Sigmoid colon (tissue), 7 donors: Measurements from ENCODE around the gene BCL11B. TPM values are rescaled to one million over a fixed set of nuclear protein-coding genes. Genes with fewer than 3 reads are reported as not detected.

Experiments
- DNase-seq: peaks from one replicate; pipeline ENCODE4 v3.0.0-alpha.2; 2019
- H3K27ac ChIP-seq, 4 donors: fragments of 200-600 bp; sonication (generic); one replicate each; pipeline ENCODE4 v1.5.1; 2016 to 2019; ENCODE audit warnings: mild to moderate bottlenecking in 1 of 4
- H3K27me3 ChIP-seq, 3 donors: fragments of 200-600 bp; sonication (generic); one replicate each; pipeline ENCODE4 v1.5.1; 2019; ENCODE audit warnings: mild to moderate bottlenecking in 1 of 3
- H3K36me3 ChIP-seq, 4 donors: fragments of 200-600 bp; sonication (generic); one replicate each; pipeline ENCODE4 v1.5.1; 2016 to 2019
- H3K4me1 ChIP-seq, 4 donors: fragments of 200-600 bp; sonication (generic); one replicate each; pipeline ENCODE4 v1.5.1; 2017 to 2019
- H3K4me3 ChIP-seq, 4 donors: fragments of 200-600 bp; sonication (generic); one replicate each; pipeline ENCODE4 v1.5.1; 2017 to 2019; ENCODE audit warnings: mild to moderate bottlenecking in 2 of 4, moderate library complexity in 1 of 4
- H3K9me3 ChIP-seq, 4 donors: fragments of 200-600 bp in 3 of 4; sonication (generic) in 3 of 4; one replicate each; pipeline versions ENCODE4 v1.5.1 to v1.6.1; 2013 to 2019
- EP300 ChIP-seq, 4 donors: sonication (generic); formaldehyde crosslinking; IDR thresholded peaks; one replicate each; pipeline ENCODE4 v1.6.1; 2017; ENCODE audit warnings: antibody characterized with exemption in 4 of 4
- POLR2A ChIP-seq, 2 donors: fragments of 450-650 bp; IDR thresholded peaks; one replicate each; pipeline ENCODE4 v1.6.1; 2016; ENCODE audit warnings: antibody characterized with exemption in 2 of 2, mild to moderate bottlenecking in 2 of 2, moderate library complexity in 2 of 2
- POLR2AphosphoS5 ChIP-seq, 4 donors: sonication (generic); formaldehyde crosslinking; IDR thresholded peaks; one replicate each; pipeline ENCODE4 v1.6.1; 2017; ENCODE audit warnings: antibody characterized with exemption in 4 of 4
- WGBS, 2 donors: extraction: QIAGEN DNeasy Blood & Tissue Kit; methylation state at CpG; one replicate each; pipeline ENCODE4 v1.1.7; 2013; 5-methylcytosine and 5-hydroxymethylcytosine counted together
- intact Hi-C: fragments of 100-400 bp; cut with DNase I; formaldehyde crosslinking; loops from one replicate; pipeline ENCODE4 v1.15.1; 2023
- polyA plus RNA-seq, 3 donors: library from polyadenylated mRNA; stranded (reverse); fragments of 200-250 nt; gene quantifications; one replicate each; pipeline ENCODE4 v1.2.3, GENCODE V29; 2013
- total RNA-seq, 4 donors: library from RNA; depleted of rRNA; stranded (reverse); fragments of >200 nt; gene quantifications; one replicate each; pipeline ENCODE4 v1.1.0, GENCODE V29; 2016
- TF ChIP-seq, protein P1 (sequence below), 4 experiments: fragments of 450-650 bp in 3 of 4; fragments of 200-600 bp in 1 of 4; IDR thresholded peaks; one replicate each; pipeline ENCODE4 v1.5.1; 2016 to 2019; ENCODE audit warnings: antibody characterized with exemption in 4 of 4, mild to moderate bottlenecking in 3 of 4, moderate library complexity in 2 of 4
- donor health status: healthy with polysubstance abuse.
- donor health status: Bipolar disorder and iron deficiency.
- donor health status: healthy.

Gene BCL11B
- total and polyA plus RNA-seq, 7 donors = under 0.01 to 3.5 (median 0.23) TPM

- TF ChIP-seq POLR2AphosphoS5 (IDR thresholded peaks at IDR 0.05) = no peak
- DNase-seq = no peak
- Histone ChIP-seq H3K27ac (no peak overlapping the region), H3K4me1 (no peaks in the 10 kb centered on the region), H3K9me3 (no peaks in the 10 kb centered on the region), H3K27me3 (peaks cover 0 to 11% (median 0%) of the 10 kb centered on the region in 3 donors), H3K4me3 (no peak overlapping the region), H3K36me3 (no peaks in the 10 kb centered on the region)
- 83 to 87% methylated on average over 6 of the region's 6 CpGs for WGBS, 2 donors
- intact Hi-C loops = no loop called here
Measured at GRCh38 chr14:99318959-99319295, 46.9 kb upstream of the BCL11B start.

DNA sequence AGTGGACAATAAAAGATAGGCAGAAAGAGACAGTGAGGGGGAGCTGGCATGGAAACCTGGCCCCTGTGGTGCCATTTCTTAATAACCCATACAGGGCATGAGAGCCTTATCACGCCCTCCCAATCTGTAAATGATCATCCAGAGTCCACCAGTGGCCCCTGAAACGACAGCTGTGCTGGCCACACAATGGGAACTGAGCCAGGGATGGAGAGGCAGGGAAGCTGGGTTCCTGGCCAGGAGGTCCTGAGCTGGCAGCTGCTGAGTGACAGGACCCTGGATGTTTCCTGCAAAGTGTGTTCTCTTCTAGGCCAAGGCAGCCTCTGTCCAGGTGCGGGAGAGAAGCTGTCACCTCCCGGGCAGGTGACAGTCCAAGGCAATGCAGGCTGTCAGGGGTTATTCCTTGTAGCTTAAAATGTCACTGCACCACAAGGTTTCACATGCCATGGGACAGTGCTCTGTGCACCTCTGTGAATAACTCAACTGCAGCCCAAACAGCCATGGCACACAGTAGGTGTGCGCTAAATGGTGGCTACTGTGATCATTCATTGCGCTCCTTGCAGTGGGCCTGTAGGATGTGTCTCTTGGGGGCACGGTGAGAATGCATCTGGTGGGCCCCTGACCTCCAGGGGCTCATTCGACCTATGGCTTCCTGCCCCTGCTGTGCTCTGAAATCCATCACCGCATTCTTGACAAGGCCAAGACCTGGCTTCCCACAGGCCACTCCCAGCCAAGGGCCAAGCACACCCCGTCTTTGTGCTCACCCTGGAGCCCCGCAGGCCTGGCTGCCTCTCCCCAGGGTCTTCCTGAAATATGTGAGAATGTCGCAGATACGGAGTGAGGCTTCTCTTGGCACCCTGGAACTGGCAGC, 46.3 kb upstream of the BCL11B start:
- Histone ChIP-seq H3K4me1 (no peaks in the 10 kb centered on the region), H3K9me3 (no peaks in the 10 kb centered on the region), H3K4me3 (no peak overlapping the region), H3K36me3 (no peaks in the 10 kb centered on the region), H3K27ac (no peak overlapping the region), H3K27me3 (peaks cover 0 to 11% (median 0%) of the 10 kb centered on the region in 3 donors)
- TF ChIP-seq, protein P1, sequence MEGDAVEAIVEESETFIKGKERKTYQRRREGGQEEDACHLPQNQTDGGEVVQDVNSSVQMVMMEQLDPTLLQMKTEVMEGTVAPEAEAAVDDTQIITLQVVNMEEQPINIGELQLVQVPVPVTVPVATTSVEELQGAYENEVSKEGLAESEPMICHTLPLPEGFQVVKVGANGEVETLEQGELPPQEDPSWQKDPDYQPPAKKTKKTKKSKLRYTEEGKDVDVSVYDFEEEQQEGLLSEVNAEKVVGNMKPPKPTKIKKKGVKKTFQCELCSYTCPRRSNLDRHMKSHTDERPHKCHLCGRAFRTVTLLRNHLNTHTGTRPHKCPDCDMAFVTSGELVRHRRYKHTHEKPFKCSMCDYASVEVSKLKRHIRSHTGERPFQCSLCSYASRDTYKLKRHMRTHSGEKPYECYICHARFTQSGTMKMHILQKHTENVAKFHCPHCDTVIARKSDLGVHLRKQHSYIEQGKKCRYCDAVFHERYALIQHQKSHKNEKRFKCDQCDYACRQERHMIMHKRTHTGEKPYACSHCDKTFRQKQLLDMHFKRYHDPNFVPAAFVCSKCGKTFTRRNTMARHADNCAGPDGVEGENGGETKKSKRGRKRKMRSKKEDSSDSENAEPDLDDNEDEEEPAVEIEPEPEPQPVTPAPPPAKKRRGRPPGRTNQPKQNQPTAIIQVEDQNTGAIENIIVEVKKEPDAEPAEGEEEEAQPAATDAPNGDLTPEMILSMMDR (IDR thresholded peaks at IDR 0.05) = no peak
- TF ChIP-seq EP300 (IDR thresholded peaks at IDR 0.05) (no peak), POLR2AphosphoS5 (IDR thresholded peaks at IDR 0.05) (no peak), POLR2A (IDR thresholded peaks at IDR 0.05) (no peak)
- intact Hi-C loops = no loop called here
- DNase-seq = no peak
- WGBS, 2 donors = 53 to 69% methylated on average over 13 of the region's 13 CpGs

- Histone ChIP-seq H3K9me3 (no peaks in the 10 kb centered on the region), H3K36me3 (no peaks in the 10 kb centered on the region), H3K4me1 (no peaks in the 10 kb centered on the region), H3K27me3 (peaks cover 0 to 11% (median 0%) of the 10 kb centered on the region in 3 donors), H3K27ac (no peak overlapping the region), H3K4me3 (no peak overlapping the region)
- no peak for TF ChIP-seq POLR2AphosphoS5 (IDR thresholded peaks at IDR 0.05)
- TF ChIP-seq POLR2A (IDR thresholded peaks at IDR 0.05) = no peak
- TF ChIP-seq, protein P1 (IDR thresholded peaks at IDR 0.05) = no peak
- TF ChIP-seq EP300 (IDR thresholded peaks at IDR 0.05) = no peak
- intact Hi-C loops = no loop called here
- WGBS, 2 donors = 19 to 64% methylated on average over 9 of the region's 9 CpGs
- DNase-seq = no peak
Measured at GRCh38 chr14:99317231-99318090, 45.5 kb upstream of the BCL11B start.

GRCh38 chr14:99316281-99317163, 44.5 kb upstream of the BCL11B start:
- H3K4me3 ChIP-seq = no peak overlapping the region
- TF ChIP-seq POLR2AphosphoS5 (IDR thresholded peaks at IDR 0.05) (no peak), EP300 (IDR thresholded peaks at IDR 0.05) (no peak)
- H3K27ac ChIP-seq = no peak overlapping the region
- intact Hi-C loops = no loop called here
- DNase-seq = no peak
- 22 to 68% methylated on average over 18 of the region's 18 CpGs for WGBS, 2 donors
- H3K9me3 ChIP-seq = no peaks in the 10 kb centered on the region
- H3K36me3 ChIP-seq = no peaks in the 10 kb centered on the region
- H3K27me3 ChIP-seq = peaks cover 0 to 11% (median 0%) of the 10 kb centered on the region in 3 donors
- no peaks in the 10 kb centered on the region for H3K4me1 ChIP-seq

- Histone ChIP-seq H3K27ac (no peak overlapping the region), H3K27me3 (peaks cover 0 to 10% (median 0%) of the 10 kb centered on the region in 3 donors), H3K4me1 (no peaks in the 10 kb centered on the region), H3K9me3 (peaks cover 0 to 4% (median 0%) of the 10 kb centered on the region in 4 donors), H3K36me3 (no peaks in the 10 kb centered on the region), H3K4me3 (no peak overlapping the region)
- intact Hi-C loops = no loop called here
- TF ChIP-seq, protein P1 (IDR thresholded peaks at IDR 0.05) = no peak
- TF ChIP-seq POLR2AphosphoS5 (IDR thresholded peaks at IDR 0.05) (no peak), EP300 (IDR thresholded peaks at IDR 0.05) (no peak), POLR2A (IDR thresholded peaks at IDR 0.05) (no peak)
- no peak for DNase-seq
- WGBS, 2 donors = 73 to 84% methylated on average over 8 of the region's 8 CpGs
Measured at GRCh38 chr14:99315197-99315596, 43.2 kb upstream of the BCL11B start.
